HG03139 (cell line): ENCODE data around the gene ATG14.
"Not testable (repeated sequence)": the region's sequence is repeated elsewhere in the genome, so short reads cannot be mapped to it uniquely, and the experiment has no call there.

Experiments used
- ATAC-seq: cut with Tn5 transposase; IDR thresholded peaks from one replicate; pipeline ENCODE4 v1.9.1; 2021; ENCODE audit not compliant: unreplicated experiment

Gene ATG14

DNA sequence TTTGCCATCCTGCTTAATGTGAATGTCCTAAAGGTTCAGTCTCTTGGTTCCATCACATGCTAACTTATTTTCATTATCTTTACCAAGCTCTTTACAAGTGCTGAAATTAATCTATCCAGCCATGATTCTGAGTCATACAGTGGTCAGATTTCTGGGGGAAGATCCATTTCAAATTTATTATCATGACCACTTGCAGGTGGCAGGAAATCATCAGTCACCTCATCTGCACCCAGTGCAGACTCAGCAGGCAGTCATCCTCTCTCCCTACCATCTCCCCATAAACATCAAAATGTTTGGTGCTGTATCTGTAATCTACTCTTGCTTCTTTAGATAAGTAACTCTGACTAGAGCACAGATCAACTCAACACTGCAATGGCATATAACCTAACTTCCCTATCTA is 23.5 kb downstream of the ATG14 start:
- ATAC-seq = no peak

DNA sequence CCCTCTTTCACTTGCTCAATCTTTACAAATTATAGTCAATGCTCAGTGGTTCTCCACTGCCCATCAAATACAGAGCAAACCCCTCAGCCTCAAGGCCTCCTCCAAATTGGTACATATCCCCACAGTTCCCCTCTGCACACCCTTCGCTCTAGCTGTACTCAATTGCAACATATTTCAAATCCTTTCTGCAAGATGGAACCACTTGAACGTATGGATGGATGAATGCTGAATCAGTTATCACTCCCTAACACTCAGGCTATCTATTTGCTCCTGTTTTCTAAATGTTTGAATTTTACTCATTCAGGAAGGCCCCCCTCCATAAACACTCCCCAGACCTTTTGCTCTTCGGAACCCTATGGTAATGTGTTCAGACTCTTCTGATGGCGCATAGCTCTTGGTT is 24.5 kb downstream of the ATG14 start:
- ATAC-seq = no peak

DNA sequence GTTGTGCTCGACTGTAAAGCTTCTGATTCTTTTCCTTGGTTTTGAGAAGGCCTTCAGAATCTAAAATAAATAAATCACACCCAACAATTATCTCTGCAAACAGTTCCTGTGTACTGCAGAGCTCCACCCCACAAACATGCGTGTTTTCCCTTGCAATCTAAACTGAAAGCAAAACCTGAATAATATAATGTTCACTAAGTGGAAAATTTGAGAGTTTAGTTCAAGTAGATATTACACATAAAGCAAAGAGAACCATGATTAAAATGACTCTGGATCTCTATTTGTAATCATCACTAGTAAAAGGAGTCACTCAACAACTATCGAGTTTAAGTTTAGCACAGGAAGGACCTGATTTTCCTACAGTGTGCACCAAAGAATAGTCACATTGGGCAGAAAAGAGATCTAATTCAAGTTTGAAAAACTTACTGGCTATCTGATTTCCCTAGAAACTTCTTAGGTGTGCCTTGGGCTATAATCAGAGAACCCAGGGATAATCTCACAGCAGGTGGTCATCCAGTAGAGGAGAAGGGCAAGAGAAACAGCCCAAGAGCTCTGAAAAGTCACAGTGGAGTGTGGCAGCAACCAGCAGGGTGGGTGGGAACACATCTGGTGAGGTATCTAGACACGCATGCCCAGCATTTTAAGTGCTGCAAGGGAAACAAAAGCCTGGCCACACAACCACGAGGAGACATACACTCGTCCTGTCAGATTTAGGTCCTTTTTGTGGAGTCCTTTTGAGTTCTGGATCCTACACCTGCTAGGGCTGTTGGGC is 25.4 kb downstream of the ATG14 start:
- no peak for ATAC-seq

DNA sequence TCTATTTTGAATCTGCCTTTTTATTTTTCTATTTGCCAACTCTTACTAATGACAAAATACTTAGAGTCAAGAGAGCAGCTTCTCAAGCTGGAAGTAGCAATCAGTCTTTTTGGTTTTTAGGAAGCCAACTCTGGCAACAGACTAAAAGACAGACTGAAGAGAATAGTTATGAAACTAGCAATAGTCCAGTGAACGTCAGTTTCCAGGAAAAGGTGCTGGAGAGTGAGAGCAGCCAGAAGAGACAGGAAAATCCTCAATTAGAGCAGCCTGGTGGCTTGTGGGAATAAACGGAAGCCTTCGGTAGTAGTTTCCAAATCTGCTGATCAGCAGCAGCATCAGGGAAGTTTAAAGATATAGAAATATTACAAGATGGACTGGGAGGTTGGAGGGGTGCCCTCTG is 27.1 kb downstream of the ATG14 start:
- no peak for ATAC-seq

DNA sequence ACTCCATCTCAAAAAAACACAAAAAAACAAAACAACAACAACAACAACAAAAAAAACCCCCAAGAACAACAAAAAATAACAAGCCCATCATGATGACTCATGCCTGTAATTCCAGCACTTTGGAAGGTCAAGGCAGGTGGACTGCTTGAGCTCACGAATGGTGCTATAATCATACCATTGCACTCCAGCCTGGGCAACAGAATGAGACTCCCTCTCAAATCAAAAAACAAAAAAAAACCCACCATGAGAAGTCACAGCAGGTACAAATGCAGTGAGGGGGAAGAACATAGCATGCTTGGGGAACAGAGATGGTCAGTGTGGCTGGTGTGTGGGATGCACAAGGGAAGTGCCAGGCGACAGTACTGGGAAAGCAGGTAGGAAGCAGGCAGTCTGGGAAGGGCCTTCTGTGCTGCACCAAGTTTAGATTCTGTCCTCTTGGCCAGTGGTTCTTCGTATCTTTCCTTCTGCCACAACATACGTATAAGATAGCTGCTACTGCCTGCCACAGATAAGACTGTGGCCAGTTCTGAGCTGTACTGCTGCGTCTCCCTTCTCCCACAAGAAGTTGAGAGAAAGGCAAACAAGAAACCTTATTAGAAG is 28.0 kb downstream of the ATG14 start:
- no peak for ATAC-seq

DNA sequence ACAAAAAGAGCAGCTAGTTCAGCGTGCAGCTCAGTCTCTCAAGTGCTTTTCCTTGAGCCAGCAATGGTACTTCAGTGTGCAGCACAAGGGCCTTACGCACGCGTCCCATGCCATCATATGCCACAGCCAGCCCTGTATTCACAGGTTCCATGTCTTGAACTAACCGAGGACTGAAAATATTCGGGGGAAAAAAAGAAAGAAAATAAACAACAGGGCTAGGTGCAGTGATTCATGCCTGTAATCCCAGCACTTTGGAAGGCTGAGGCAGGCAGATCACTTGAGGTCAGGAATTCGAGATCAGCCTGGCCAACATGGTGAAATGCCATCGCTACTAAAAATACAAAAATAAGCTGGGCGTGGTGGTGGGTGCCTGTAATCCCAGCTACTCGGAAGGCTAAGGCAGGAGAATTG is 28.6 kb downstream of the ATG14 start:
- not testable (repeated sequence) for ATAC-seq

DNA sequence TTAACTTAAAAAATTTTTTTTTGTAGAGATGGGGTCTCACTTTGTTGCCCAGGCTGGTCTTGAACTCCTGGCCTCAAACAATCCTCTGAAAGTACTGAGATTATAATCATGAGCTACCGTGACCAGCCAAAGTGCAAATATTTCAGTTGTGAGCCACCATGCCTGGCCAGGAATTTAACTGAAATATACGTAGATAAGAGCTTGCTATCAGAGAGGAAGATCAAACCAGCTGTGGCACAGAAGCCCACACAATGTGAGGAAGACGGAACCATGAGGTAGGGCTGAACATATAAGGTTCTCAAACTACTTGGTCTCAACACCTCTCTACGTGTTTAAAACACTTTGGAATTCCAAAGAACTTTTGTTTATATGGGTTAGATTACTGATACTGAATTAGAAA is 29.1 kb downstream of the ATG14 start:
- ATAC-seq = no peak

DNA sequence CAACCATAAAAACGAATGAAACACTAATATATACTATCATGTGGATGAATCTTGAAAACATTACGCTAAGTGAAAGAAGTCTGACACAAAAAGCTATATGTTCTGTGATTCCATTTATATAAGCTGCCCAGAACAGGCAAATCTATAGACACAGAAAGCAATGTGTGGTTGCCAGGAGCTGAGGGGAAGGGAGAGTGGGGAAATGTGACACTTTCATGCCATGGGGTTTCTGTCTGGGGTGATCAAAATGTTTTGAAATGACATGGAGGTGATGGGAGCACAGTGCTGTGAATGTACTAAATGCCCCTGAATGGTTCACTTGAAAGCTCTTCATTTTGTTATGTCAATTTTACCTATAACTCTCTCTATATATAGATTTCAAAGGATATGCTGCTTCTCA is 30.1 kb downstream of the ATG14 start:
- ATAC-seq = no peak

DNA sequence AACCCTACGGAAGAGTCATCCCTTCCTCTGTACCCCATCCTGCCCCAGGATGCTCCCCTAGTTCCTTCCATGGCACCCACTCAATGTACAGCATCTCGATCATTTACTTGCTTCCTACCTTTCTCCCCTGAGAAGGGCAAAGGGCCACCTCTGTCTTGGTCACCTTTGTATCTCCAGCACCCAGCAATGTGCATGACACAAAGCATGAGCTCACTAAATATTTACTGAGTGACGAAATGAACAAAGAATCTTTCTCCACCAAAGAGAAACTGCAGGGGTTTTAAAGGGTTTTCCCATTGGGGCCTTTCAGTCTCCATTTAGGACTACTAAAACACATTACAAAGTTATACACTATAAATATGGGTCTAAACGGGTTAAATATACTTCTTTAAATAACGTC is 30.6 kb downstream of the ATG14 start:
- no peak for ATAC-seq

DNA sequence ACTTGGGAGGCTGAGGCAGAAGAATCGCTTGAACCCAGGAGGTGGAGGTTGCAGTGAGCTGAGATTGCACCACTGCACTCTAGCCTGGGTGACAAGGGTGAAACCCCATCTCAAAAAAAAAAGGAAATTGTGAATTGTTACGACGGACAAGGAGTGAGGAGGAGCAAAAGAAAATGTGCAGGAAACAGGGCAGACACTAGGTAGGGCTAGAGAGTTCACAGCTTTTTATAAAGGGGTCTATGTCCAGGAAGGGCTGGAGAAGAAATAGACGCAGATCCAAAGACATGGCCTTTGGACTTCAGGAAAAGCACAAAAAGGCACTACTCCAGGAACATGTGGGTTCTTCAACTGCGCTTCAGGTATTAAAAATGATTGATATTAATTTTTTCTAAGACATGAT is 34.4 kb downstream of the ATG14 start:
- ATAC-seq = no peak

DNA sequence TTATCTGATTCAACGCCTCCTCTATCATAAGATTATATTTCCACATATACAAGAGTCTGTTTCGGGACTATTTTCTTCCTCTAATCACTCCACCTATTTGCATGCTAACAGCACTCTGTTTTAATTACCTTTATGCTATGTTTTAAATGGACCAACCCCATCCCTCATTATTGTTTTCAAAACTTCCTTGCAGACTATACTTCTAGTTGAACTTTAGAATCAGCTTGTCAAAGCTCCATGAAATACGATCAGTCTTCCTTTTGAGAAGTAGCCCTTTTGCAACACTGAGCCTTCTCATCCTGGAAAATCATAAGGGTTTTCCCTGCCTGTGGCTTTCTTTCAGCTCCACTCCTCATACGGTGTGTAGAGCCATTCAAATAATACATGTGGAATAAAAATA is 36.9 kb downstream of the ATG14 start:
- ATAC-seq = no peak

DNA sequence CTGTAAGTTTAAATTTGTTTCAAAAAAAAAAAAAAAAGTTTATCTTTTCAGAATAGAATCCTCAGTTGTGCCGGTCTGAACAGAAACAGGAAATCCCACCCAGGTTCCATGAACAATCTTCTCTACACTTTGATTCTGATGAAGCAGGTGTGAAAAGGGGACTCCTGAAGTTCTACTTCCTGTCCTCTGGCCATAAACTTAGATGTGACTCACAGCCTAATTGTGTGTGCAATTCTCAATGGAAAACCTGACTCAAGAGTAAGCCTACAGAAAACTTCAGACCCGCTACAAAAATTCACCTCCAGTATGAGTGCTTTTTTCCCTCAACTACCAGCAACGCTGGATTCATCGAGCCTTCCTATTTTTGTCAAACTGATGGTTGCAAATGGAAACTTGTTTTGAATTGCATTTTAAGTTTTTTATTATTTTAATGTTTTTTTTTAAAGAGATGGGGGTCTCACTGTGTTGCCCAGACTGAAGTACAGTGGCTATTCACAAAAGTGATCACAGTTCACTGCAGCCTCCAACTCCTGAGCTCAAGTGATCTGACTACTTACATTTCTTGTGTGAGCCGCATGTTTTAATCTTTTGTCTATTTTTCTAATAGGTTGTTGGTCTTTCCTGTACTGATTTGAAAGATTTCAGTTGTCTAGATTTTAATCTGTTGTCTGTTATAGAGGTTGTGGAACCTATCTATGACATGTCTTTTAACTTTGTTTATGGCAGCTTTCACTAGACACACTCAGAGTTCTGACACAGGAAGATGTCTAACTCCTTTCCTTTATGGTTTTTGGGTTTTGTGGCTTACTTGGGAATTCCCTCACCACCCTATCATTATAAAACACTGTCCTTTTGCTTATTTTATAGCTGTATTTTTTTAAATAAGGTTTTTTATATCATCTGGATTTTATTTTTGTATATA is 37.6 kb downstream of the ATG14 start:
- ATAC-seq = no peak

DNA sequence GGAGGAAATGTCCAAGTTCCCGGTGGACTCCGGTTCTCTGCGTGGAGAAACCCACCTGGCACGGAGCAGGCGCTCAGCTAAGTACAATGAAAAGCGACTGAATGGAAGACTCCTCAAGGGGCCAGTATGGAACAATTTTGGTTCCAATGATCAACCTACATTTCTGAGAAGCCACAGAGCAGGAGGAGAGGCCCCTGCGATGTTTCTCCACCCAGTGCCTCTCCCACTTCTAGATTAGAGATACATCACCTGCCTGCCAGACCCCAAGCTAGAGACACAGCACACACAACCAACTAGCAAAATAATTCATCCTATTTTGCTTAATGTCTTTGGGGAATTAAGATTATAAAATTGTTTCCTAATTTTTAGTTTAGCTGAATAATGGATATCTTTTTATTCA is 38.8 kb downstream of the ATG14 start:
- ATAC-seq = no peak

DNA sequence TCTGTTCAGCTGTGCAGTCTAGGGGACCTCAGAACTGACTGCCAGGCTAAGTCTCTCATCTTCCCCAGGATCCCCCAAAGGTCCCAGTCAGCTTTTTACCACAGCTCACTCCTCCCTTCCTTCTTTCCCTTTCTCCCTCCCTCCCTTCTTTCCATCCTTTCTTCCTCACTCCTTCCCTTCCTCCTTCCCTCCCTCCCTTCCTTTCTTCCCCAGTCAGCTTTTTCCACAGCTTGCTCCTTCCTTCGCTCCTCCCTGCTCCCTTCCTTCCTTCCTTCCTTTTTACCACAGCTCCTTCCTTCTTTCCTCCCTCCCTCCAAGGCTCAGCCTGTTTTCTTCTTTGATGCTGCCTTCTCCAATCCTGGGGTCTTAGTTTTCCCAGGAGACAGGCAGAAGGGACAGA is 39.2 kb downstream of the ATG14 start:
- ATAC-seq = no peak

DNA sequence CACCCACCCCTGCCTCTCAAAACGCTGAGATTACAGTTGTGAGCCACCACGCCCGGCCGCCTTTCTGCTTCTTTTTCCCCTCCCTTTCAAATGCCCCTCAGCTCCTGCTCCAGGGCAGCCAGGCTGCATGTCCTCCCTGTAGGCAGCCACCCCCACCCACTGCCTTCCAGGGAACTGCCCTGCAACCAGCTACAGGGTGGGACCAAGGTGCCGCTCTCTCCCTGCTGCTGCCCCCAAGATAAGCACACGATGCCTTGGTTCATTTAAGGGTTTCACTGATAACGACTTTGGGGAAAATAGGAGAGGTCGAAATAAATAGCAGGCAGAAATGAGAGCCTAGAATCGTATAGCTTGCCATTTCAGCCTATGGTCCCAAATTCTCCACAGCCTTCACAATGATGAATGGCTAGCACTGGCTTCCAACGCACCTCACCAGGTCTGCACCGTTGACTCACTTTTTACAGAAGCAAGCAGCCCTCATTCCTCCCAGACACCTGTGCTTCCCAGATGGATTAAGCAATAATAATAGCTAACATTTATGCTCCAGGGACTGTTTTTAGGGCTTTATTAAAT is 40.7 kb downstream of the ATG14 start:
- no peak for ATAC-seq

DNA sequence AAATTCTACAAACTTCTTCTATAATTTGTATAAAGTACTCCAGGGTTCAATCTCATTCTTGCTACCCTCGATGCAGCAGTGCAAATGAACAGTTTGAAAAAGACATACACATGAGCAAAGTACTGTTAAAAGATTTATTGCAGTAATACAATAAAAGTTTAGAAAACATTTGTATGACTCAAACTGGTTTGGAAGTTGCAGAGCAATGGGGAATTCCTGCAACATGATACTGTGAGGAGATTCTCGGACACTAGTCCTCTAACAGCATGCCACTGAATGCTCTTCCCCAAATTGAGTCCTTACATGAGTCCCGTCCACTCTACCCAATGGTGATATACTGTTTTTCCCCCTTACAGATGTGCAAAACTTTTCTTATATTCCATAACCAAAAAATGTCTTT is 45.4 kb downstream of the ATG14 start:
- no peak for ATAC-seq

DNA sequence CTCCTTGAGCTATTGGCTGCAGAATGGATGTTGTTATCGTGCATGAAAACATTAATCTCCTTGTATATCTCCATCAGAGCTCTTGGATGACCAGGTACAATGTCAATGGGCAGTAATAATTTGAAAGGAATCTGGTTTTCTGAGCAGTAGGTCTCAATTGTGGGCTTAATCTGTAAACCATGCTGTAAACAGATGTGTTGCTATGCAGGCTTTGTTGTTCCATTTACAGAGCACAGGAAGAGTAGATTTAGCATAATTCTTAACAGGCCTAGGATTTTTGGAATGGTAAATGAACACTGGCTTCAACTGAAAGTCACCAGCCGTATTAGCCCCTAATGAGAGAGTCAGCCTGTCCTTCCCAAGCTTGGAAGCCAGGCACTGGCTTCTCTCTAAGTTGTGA is 50.4 kb downstream of the ATG14 start:
- no peak for ATAC-seq

DNA sequence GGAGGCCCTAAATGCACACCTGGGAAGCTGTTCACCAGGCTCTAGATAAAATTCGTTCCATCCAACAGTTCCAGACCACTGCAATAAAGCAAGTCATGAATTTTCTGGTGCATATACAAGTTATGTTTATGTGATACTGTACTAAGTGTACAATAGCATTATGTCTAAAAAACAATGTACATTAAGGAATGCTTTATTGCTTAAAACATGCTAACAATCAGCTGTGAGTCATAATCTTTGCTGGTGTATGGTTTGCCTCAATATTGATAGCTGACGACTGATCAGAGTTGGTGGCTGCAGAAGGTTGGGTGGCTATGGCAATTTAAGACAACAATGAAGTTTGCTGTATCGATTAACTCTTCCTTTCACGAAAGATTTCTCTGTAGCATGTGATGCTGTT is 52.3 kb downstream of the ATG14 start:
- no peak for ATAC-seq

DNA sequence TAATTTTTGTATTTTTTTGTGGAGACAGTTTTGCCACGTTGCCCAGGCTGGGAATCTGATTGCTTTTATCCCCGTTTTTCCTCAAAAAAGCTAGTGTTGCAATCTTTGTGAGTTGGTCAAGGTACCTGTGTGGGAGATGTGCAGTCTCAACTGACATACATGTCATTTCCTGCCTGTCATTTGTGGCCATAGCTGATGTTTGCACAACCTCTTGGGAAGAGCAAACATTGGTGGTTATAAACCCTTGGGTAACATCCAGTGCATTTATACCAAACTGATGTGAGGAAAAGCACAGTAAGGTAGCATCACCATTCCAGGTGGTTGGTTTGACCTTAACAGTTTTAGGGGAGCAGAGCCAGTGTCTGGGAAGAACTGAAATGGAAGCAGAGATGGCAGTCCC is 54.7 kb downstream of the ATG14 start:
- ATAC-seq = no peak

DNA sequence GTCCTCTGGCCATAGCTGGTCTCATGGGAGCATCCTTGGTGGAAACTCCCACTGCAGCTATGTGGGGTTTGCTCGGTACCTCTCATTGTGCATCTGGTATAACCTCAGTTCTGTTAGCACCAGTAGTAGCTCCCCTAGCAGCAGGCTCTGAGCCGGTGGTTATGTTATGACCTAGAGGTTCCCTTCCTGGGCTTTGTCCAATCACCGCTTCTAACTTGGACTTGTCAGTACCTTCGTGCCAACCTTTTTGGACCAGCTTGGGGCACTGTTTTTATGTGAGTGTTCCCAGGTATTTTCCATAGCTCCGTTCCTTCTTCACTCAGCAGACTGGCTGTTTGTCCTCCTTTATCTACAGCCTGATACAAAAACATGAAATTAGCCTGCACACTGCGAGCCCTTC is 55.7 kb downstream of the ATG14 start:
- no peak for ATAC-seq

DNA sequence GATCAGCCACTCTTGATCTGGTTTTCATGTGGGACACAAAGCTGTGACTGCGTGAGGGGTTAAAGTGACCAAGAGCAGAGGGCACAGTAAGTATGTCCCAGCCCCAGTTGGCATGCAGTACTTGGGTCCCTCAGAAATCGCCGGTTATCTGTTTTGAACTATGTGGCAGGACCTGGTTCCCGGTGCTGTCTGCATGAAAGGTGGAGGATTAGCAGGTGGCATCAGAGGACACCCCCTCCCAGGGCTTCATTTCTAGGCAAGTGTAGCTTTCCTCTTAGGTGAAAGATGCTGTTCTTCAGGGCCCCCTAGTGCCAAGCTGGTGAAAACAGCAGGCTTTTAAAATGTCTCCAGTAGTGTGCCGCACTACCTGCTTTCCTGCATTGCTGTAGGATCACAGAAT is 57.1 kb downstream of the ATG14 start:
- no peak for ATAC-seq
